IMR-90 (cell line): Measurements from ENCODE around the gene RAPGEF1. TPM values are rescaled to one million over a fixed set of nuclear protein-coding genes. Genes with fewer than 3 reads are reported as not detected.

Experiments used
- ATAC-seq: fragments of 200-7000 bp; cut with Tn5 transposase; 2 replicates; pipeline ENCODE4 v1.9.1; 2020; ENCODE audit warnings: low read depth, mild to moderate bottlenecking, moderate library complexity
- BruUV-seq: library from RNA; stranded (reverse); fragments of 400-500 nt; replicated peaks from 2 replicates; lab custom pipeline; 2021; lab: Mats Ljungman, UMichigan
- CTCF ChIA-PET: fragments of 300-600 bp; formaldehyde crosslinking; extraction: SDS; loops from one replicate; lab custom pipeline; 2021; ENCODE audit warnings: antibody characterized with exemption; lab: Yijun Ruan, JAX
- POLR2A ChIA-PET: fragments of 300-600 bp; sonication (Branson Sonifier 250); formaldehyde crosslinking; loops from one replicate; lab custom pipeline; 2022; ENCODE audit warnings: antibody characterized with exemption; ENCODE audit not compliant: unreplicated experiment; lab: Charles Lee
- DNase-seq: peaks from one replicate; pipeline ENCODE4 v3.0.0; 2013
- H2AFZ ChIP-seq: replicated peaks from 2 replicates; pipeline ENCODE3; 2013; ENCODE audit warnings: low read length, mild to moderate bottlenecking; ENCODE audit not compliant: poor library complexity
- H2AK5ac ChIP-seq: 2 replicates; pipeline ENCODE4 v1.6.1; 2013; ENCODE audit warnings: low read depth, low read length, inconsistent platforms
- H2AK9ac ChIP-seq: replicated peaks from 2 replicates; pipeline ENCODE3; 2013; ENCODE audit warnings: mild to moderate bottlenecking, low read depth, low read length, moderate library complexity; ENCODE audit not compliant: poor library complexity
- H2BK120ac ChIP-seq: 2 replicates; pipeline ENCODE4 v1.6.1; 2013; ENCODE audit warnings: low read depth, low read length, inconsistent platforms
- H2BK15ac ChIP-seq: 3 replicates; pipeline ENCODE4 v1.6.1; 2013; ENCODE audit warnings: low read depth, low read length, inconsistent platforms
- H2BK20ac ChIP-seq: 2 replicates; pipeline ENCODE4 v1.6.1; 2013; ENCODE audit warnings: low read depth, mild to moderate bottlenecking, inconsistent platforms, low read length, moderate library complexity
- H2BK5ac ChIP-seq: 2 replicates; pipeline ENCODE4 v1.6.1; 2013; ENCODE audit warnings: mild to moderate bottlenecking, low read depth, low read length, inconsistent platforms; ENCODE audit not compliant: poor library complexity, severe bottlenecking
- H3K14ac ChIP-seq: replicated peaks from 2 replicates; pipeline ENCODE4 v1.6.1; 2013; ENCODE audit warnings: low read depth, low read length, inconsistent platforms
- H3K18ac ChIP-seq: 2 replicates; pipeline ENCODE4 v1.6.1; 2013; ENCODE audit warnings: low read depth, low read length, control low read depth
- H3K23ac ChIP-seq: 2 replicates; pipeline ENCODE4 v1.6.1; 2013; ENCODE audit warnings: low read depth, low read length, inconsistent platforms
- H3K27ac ChIP-seq: 2 replicates; pipeline ENCODE4 v1.5.1; 2013; ENCODE audit warnings: mild to moderate bottlenecking, control low read depth, low read length; ENCODE audit not compliant: insufficient read depth
- H3K27me3 ChIP-seq: 2 replicates; pipeline ENCODE4 v1.6.1; 2013; ENCODE audit warnings: low read length; ENCODE audit not compliant: control insufficient read depth, insufficient read depth
- H3K36me3 ChIP-seq: 2 replicates; pipeline ENCODE4 v1.6.1; 2013; ENCODE audit warnings: low read length, mixed read lengths; ENCODE audit not compliant: control insufficient read depth, insufficient read depth
- H3K4ac ChIP-seq: 2 replicates; pipeline ENCODE4 v1.6.1; 2013; ENCODE audit warnings: low read depth, low read length, inconsistent platforms
- H3K4me1 ChIP-seq: 2 replicates; pipeline ENCODE4 v1.6.1; 2013; ENCODE audit warnings: low read length, mixed read lengths; ENCODE audit not compliant: control insufficient read depth, insufficient read depth
- H3K4me2 ChIP-seq: 2 replicates; pipeline ENCODE4 v1.6.1; 2013; ENCODE audit warnings: low read depth, mild to moderate bottlenecking, control low read depth, low read length, moderate library complexity
- H3K4me3 ChIP-seq: 2 replicates; pipeline ENCODE4 v1.5.1; 2013; ENCODE audit warnings: low read depth, mild to moderate bottlenecking, control low read depth, low read length, moderate library complexity; ENCODE audit not compliant: insufficient read depth
- H3K56ac ChIP-seq: 2 replicates; pipeline ENCODE4 v1.6.1; 2013; ENCODE audit warnings: low read length, inconsistent platforms; ENCODE audit not compliant: insufficient read depth; ENCODE audit errors: extremely low read depth
- H3K79me1 ChIP-seq, 2 experiments: 2 replicates each; pipeline ENCODE4 v1.6.1; 2013; ENCODE audit warnings: low read length in 2 of 2, inconsistent platforms in 1 of 2, low read depth in 1 of 2
- H3K9ac ChIP-seq: 2 replicates; pipeline ENCODE4 v1.6.1; 2013; ENCODE audit warnings: low read depth, low read length, control low read depth
- H3K9me1 ChIP-seq: 2 replicates; pipeline ENCODE4 v1.6.1; 2013; ENCODE audit warnings: low read length, inconsistent platforms; ENCODE audit not compliant: insufficient read depth
- H3K9me3 ChIP-seq: 2 replicates; pipeline ENCODE4 v1.6.1; 2013; ENCODE audit warnings: low read length; ENCODE audit not compliant: control insufficient read depth, insufficient read depth
- H4K20me1 ChIP-seq: 2 replicates; pipeline ENCODE4 v1.6.1; 2013; ENCODE audit warnings: low read length, inconsistent platforms; ENCODE audit not compliant: insufficient read depth
- H4K5ac ChIP-seq: 2 replicates; pipeline ENCODE4 v1.6.1; 2013; ENCODE audit warnings: mild to moderate bottlenecking, low read depth, low read length, control low read depth
- H4K8ac ChIP-seq, 2 experiments: 2 replicates each; pipeline ENCODE4 v1.6.1; 2013; ENCODE audit warnings: low read depth in 2 of 2, low read length in 2 of 2, control low read depth in 1 of 2, inconsistent platforms in 1 of 2
- H4K91ac ChIP-seq: 2 replicates; pipeline ENCODE4 v1.6.1; 2013; ENCODE audit warnings: low read depth, low read length, inconsistent platforms; ENCODE audit not compliant: insufficient read depth
- BHLHE40 ChIP-seq: fragments of 150-350 bp; IDR thresholded peaks from 2 replicates; pipeline ENCODE4 v1.6.1; 2016; ENCODE audit warnings: mild to moderate bottlenecking, low read depth, low read length
- CEBPB ChIP-seq: IDR thresholded peaks from 2 replicates; pipeline ENCODE4 v1.6.1; 2012; ENCODE audit warnings: low read depth, low read length, improper control_type of control experiment
- CHD1 ChIP-seq: IDR thresholded peaks from 2 replicates; pipeline ENCODE4 v1.6.1; 2012; ENCODE audit warnings: low read depth, low read length, improper control_type of control experiment
- FOS ChIP-seq: fragments of 150-350 bp; IDR thresholded peaks from 2 replicates; pipeline ENCODE4 v1.6.1; 2016; ENCODE audit warnings: low read depth, low read length
- MAFK ChIP-seq: IDR thresholded peaks from 2 replicates; pipeline ENCODE4 v1.6.1; 2012; ENCODE audit warnings: low read depth, low read length, improper control_type of control experiment
- MAZ ChIP-seq: IDR thresholded peaks from 2 replicates; pipeline ENCODE4 v1.6.1; 2012; ENCODE audit warnings: low read depth, mild to moderate bottlenecking, low read length, improper control_type of control experiment, moderate library complexity, borderline replicate concordance
- MXI1 ChIP-seq: IDR thresholded peaks from 2 replicates; pipeline ENCODE4 v1.6.1; 2012; ENCODE audit warnings: low read depth, mild to moderate bottlenecking, low read length, moderate library complexity, borderline replicate concordance
- NFE2L2 ChIP-seq: fragments of 150-350 bp; IDR thresholded peaks from 2 replicates; pipeline ENCODE4 v1.6.1; 2016; ENCODE audit warnings: low read depth, mild to moderate bottlenecking, low read length
- POLR2A ChIP-seq: IDR thresholded peaks from 2 replicates; pipeline ENCODE4 v1.6.1; 2012; ENCODE audit warnings: mild to moderate bottlenecking, low read depth, low read length
- RAD21 ChIP-seq: IDR thresholded peaks from 2 replicates; pipeline ENCODE4 v1.6.1; 2012; ENCODE audit warnings: low read length, improper control_type of control experiment
- RCOR1 ChIP-seq: IDR thresholded peaks from 2 replicates; pipeline ENCODE4 v1.6.1; 2012; ENCODE audit warnings: mild to moderate bottlenecking, low read length, improper control_type of control experiment; ENCODE audit not compliant: insufficient replicate concordance
- RFX5 ChIP-seq: IDR thresholded peaks from 2 replicates; pipeline ENCODE4 v1.8.0; 2012; ENCODE audit warnings: low read depth, mild to moderate bottlenecking, low read length, moderate library complexity
- SMC3 ChIP-seq: fragments of 150-350 bp; IDR thresholded peaks from 2 replicates; pipeline ENCODE4 v1.6.1; 2016; ENCODE audit warnings: low read depth, mild to moderate bottlenecking, antibody characterized with exemption, low read length, moderate library complexity
- WGBS, 2 experiments: methylation state at CpG; one replicate each; pipeline versions ENCODE4 v1.1.5 to v1.1.7; 2013; ENCODE audit warnings: missing lambda C conversion rate in 2 of 2; ENCODE audit not compliant: insufficient read length in 1 of 2; ENCODE audit errors: extremely low coverage in 2 of 2; 5-methylcytosine and 5-hydroxymethylcytosine counted together
- dilution Hi-C: fragments of 300-500 bp; cut with HindIII; formaldehyde crosslinking; loops from one replicate; pipeline ENCODE4 v1.14.3; 2018; ENCODE audit warnings: low sequenced_read_pairs; ENCODE audit not compliant: unreplicated experiment
- in situ Hi-C: fragments of 300-500 bp; cut with MboI; formaldehyde crosslinking; loops from 3 replicates; pipeline ENCODE4 v1.14.3; 2019; ENCODE audit warnings: low sequenced_read_pairs, inconsistent platforms, mixed read lengths
- intact Hi-C: fragments of 100-400 bp; cut with micrococcal nuclease; formaldehyde crosslinking; loops from 2 replicates; pipeline ENCODE4 v1.10.0; 2022
- polyA plus RNA-seq, 3 experiments: library from polyadenylated mRNA; depleted of rRNA; stranded (reverse); fragments of >200 nt; gene quantifications; 2 replicates each; pipeline ENCODE4 v1.2.3, GENCODE V29; 2012; ENCODE audit warnings: low replicate concordance in 1 of 3
- total RNA-seq: library from RNA; depleted of rRNA; stranded (reverse); fragments of >200 nt; gene quantifications from 2 replicates; pipeline ENCODE4 v1.2.3, GENCODE V29; 2012
- TF ChIP-seq, protein P1 (sequence below): conservative IDR thresholded peaks from 2 replicates; pipeline ENCODE4 v1.5.1; 2012; ENCODE audit warnings: mild to moderate bottlenecking, low read depth, low read length, improper control_type of control experiment
- TF ChIP-seq, protein P2 (sequence below): fragments of 150-350 bp; IDR thresholded peaks from 2 replicates; pipeline ENCODE4 v1.6.1; 2017; ENCODE audit warnings: mild to moderate bottlenecking, antibody characterized with exemption, low read length, low read depth
- TF ChIP-seq, protein P3 (sequence below): fragments of 150-350 bp; IDR thresholded peaks from 2 replicates; pipeline ENCODE4 v1.6.1; 2016; ENCODE audit warnings: low read depth, mild to moderate bottlenecking, low read length, moderate library complexity, borderline replicate concordance

RAPGEF1 gene
- total and polyA plus RNA-seq, 2 of the 4 experiments (the other 2 are of a cell fraction) = 13.1 to 22.3 TPM

DNA sequence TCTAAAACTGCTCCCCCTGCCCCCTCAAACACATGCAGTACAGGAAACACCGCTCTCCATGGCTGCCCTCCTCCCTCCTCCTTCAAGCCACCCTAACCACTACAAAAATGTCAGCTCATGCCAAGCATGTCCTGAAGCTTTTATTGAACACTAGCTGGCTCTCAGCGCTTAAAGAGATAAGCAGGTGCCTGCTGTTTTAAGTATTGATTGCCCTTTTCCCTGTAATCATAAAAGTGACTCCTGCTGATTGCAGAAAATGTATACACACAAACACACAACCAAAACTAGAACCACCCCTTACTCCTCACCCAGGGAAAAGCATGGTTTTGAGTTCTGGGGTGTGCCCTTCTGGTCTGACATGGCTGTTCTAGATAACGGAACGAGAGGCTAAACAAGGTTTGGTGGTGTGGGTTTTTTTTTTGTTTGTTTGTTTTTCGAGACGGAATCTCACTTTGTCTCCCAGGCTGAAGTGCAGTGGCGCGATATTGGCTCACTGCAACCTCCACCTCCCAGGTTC is 205.1 kb downstream of the RAPGEF1 start:
- Histone ChIP-seq H4K20me1 (no peaks in the 10 kb centered on the region), H3K9me1 (no peaks in the 10 kb centered on the region), H3K36me3 (no peaks in the 10 kb centered on the region; the same call in 1 of the 2 replicates), H2AK5ac (no peak overlapping the region), H3K27me3 (peaks cover 7% of the 10 kb centered on the region), H2BK20ac (no peak overlapping the region), H3K27ac (no peak overlapping the region), H4K8ac (no peak overlapping the region), H3K79me1 (peaks cover 8 to 9% of the 10 kb centered on the region in 2 experiments), H2BK15ac (no peak overlapping the region), H3K4me2 (no peak overlapping the region), H2AFZ (no peak overlapping the region), H2BK120ac (no peak overlapping the region), H3K4me3 (no peak overlapping the region), H3K9ac (no peak overlapping the region), H3K4ac (no peak overlapping the region), H2AK9ac (no peak overlapping the region), H4K91ac (no peak overlapping the region), H4K5ac (no peak overlapping the region), H2BK5ac (no peak overlapping the region), H3K14ac (no peak overlapping the region), H3K4me1 (peaks cover 8% of the 10 kb centered on the region), H3K56ac (no peak overlapping the region), H3K23ac (no peak overlapping the region), H3K18ac (no peak overlapping the region), H3K9me3 (peaks cover 3% of the 10 kb centered on the region; the same call in 1 of the 2 replicates)
- intact Hi-C loops = no loop called here
- DNase-seq (no peak), ATAC-seq (no peak)
- WGBS, 2 experiments = 40% methylated on average over 2 of the region's 8 CpGs; no CpG with 5 or more reads in 1 of the 2 experiments
- CTCF ChIA-PET = interaction anchor here (1.1 kb wide), 1 partner anchor 9 kb away, joined by 4 read pairs; no protein-coding TSS in a partner anchor
- BruUV-seq = no TSS peak
- POLR2A ChIA-PET = no interaction called here
- TF ChIP-seq MAFK (no peak), RCOR1 (no peak), RFX5 (no peak), MAZ (no peak), SMC3 (no peak), NFE2L2 (no peak), BHLHE40 (no peak), CHD1 (no peak), RAD21 (no peak), MXI1 (no peak), FOS (no peak), POLR2A (no peak), CEBPB (no peak)
- TF ChIP-seq, protein P1, sequence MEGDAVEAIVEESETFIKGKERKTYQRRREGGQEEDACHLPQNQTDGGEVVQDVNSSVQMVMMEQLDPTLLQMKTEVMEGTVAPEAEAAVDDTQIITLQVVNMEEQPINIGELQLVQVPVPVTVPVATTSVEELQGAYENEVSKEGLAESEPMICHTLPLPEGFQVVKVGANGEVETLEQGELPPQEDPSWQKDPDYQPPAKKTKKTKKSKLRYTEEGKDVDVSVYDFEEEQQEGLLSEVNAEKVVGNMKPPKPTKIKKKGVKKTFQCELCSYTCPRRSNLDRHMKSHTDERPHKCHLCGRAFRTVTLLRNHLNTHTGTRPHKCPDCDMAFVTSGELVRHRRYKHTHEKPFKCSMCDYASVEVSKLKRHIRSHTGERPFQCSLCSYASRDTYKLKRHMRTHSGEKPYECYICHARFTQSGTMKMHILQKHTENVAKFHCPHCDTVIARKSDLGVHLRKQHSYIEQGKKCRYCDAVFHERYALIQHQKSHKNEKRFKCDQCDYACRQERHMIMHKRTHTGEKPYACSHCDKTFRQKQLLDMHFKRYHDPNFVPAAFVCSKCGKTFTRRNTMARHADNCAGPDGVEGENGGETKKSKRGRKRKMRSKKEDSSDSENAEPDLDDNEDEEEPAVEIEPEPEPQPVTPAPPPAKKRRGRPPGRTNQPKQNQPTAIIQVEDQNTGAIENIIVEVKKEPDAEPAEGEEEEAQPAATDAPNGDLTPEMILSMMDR = no peak
- TF ChIP-seq, protein P2, sequence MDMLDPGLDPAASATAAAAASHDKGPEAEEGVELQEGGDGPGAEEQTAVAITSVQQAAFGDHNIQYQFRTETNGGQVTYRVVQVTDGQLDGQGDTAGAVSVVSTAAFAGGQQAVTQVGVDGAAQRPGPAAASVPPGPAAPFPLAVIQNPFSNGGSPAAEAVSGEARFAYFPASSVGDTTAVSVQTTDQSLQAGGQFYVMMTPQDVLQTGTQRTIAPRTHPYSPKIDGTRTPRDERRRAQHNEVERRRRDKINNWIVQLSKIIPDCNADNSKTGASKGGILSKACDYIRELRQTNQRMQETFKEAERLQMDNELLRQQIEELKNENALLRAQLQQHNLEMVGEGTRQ = no peak
- TF ChIP-seq, protein P3, sequence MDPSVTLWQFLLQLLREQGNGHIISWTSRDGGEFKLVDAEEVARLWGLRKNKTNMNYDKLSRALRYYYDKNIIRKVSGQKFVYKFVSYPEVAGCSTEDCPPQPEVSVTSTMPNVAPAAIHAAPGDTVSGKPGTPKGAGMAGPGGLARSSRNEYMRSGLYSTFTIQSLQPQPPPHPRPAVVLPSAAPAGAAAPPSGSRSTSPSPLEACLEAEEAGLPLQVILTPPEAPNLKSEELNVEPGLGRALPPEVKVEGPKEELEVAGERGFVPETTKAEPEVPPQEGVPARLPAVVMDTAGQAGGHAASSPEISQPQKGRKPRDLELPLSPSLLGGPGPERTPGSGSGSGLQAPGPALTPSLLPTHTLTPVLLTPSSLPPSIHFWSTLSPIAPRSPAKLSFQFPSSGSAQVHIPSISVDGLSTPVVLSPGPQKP = no peak
- in situ Hi-C loops = no loop called here
- dilution Hi-C loops = no loop called here
